ENCODE data around the gene ZFP57. TPM values are rescaled to one million over a fixed set of nuclear protein-coding genes. Genes with fewer than 3 reads are reported as not detected.

The ZFP57 gene
- total and polyA plus RNA-seq, 4 donors, result 0.01 to 2.4 (median 1.1) TPM

- Histone ChIP-seq H3K9me3 (ENCODE audit: control insufficient read depth in 4 of 4, insufficient read depth in 3 of 4, low read length in 3 of 4) (no peaks in the 10 kb centered on the region), H3K36me3 (ENCODE audit: control insufficient read depth in 4 of 4, insufficient read depth in 4 of 4, low read length in 4 of 4) (peaks cover 0 to 31% (median 0%) of the 10 kb centered on the region in 4 donors), H3K4me1 (ENCODE audit: control insufficient read depth in 5 of 5, insufficient read depth in 5 of 5, low read length in 5 of 5) (no peaks in the 10 kb centered on the region), H3K9ac (ENCODE audit: insufficient read depth in 1 of 2, low read length in 2 of 2) (no peak overlapping the region), H3K4me3 (no peak overlapping the region), H3K27ac (ENCODE audit: low read depth in 1 of 2, low read length in 1 of 2) (no peak overlapping the region), H3K27me3 (ENCODE audit: control insufficient read depth in 3 of 3, insufficient read depth in 3 of 3, low read length in 2 of 3) (peaks cover 0 to 40% (median 9%) of the 10 kb centered on the region in 3 donors)
- TF ChIP-seq, protein P1, sequence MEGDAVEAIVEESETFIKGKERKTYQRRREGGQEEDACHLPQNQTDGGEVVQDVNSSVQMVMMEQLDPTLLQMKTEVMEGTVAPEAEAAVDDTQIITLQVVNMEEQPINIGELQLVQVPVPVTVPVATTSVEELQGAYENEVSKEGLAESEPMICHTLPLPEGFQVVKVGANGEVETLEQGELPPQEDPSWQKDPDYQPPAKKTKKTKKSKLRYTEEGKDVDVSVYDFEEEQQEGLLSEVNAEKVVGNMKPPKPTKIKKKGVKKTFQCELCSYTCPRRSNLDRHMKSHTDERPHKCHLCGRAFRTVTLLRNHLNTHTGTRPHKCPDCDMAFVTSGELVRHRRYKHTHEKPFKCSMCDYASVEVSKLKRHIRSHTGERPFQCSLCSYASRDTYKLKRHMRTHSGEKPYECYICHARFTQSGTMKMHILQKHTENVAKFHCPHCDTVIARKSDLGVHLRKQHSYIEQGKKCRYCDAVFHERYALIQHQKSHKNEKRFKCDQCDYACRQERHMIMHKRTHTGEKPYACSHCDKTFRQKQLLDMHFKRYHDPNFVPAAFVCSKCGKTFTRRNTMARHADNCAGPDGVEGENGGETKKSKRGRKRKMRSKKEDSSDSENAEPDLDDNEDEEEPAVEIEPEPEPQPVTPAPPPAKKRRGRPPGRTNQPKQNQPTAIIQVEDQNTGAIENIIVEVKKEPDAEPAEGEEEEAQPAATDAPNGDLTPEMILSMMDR (IDR thresholded peaks at IDR 0.05; ENCODE audit: control extremely low read depth, extremely low read depth), result no peak
- ATAC-seq (ENCODE audit: insufficient read depth, low FRiP score) (no peak), DNase-seq (no peak)
Observed at GRCh38 chr6:29728875-29729270, 47.9 kb upstream of the ZFP57 start.

GRCh38 chr6:29728173-29728874 lies 47.4 kb upstream of the ZFP57 start:
- Histone ChIP-seq H3K36me3 (ENCODE audit: control insufficient read depth in 4 of 4, insufficient read depth in 4 of 4, low read length in 4 of 4) (peaks cover 0 to 31% (median 0%) of the 10 kb centered on the region in 4 donors), H3K27ac (ENCODE audit: low read depth in 1 of 2, low read length in 1 of 2) (no peak overlapping the region), H3K9me3 (ENCODE audit: control insufficient read depth in 4 of 4, insufficient read depth in 3 of 4, low read length in 3 of 4) (no peaks in the 10 kb centered on the region), H3K9ac (ENCODE audit: insufficient read depth in 1 of 2, low read length in 2 of 2) (no peak overlapping the region), H3K27me3 (ENCODE audit: control insufficient read depth in 3 of 3, insufficient read depth in 3 of 3, low read length in 2 of 3) (peaks cover 0 to 44% (median 9%) of the 10 kb centered on the region in 3 donors), H3K4me3 (no peak overlapping the region), H3K4me1 (ENCODE audit: control insufficient read depth in 5 of 5, insufficient read depth in 5 of 5, low read length in 5 of 5) (peaks cover 0 to under 1% (median 0%) of the 10 kb centered on the region in 5 donors)
- ATAC-seq (ENCODE audit: insufficient read depth, low FRiP score), result no peak
- 91 to 99% methylated on average over 3 of the region's 3 CpGs for WGBS, 2 donors
- TF ChIP-seq, protein P1 (IDR thresholded peaks at IDR 0.05; ENCODE audit: control extremely low read depth, extremely low read depth), result no peak
- no peak for DNase-seq

DNA sequence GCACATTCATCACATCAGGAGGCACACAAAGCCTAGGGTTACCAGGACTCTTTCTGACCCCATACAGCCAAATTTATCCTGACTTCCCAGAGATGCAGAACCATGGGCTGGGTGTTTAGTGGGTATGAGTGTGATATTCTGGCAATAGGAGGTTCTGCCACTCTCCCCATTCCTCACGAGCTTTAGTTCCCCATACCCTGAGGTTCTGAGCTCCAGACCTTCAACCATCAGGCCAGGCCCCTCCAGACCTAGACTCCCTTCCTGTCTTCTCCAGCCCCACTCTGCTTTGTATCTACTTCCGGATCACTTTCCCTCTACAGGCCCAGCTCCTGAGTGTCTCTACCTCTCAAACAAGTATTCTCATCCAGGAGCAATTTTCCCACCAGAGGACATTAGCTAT lies 46.7 kb upstream of the ZFP57 start:
- Histone ChIP-seq H3K27ac (ENCODE audit: low read depth in 1 of 2, low read length in 1 of 2) (no peak overlapping the region), H3K4me3 (no peak overlapping the region), H3K9me3 (ENCODE audit: control insufficient read depth in 4 of 4, insufficient read depth in 3 of 4, low read length in 3 of 4) (no peaks in the 10 kb centered on the region), H3K9ac (ENCODE audit: insufficient read depth in 1 of 2, low read length in 2 of 2) (no peak overlapping the region), H3K4me1 (ENCODE audit: control insufficient read depth in 5 of 5, insufficient read depth in 5 of 5, low read length in 5 of 5) (peaks cover 0 to 6% (median 0%) of the 10 kb centered on the region in 5 donors), H3K36me3 (ENCODE audit: control insufficient read depth in 4 of 4, insufficient read depth in 4 of 4, low read length in 4 of 4) (peaks cover 0 to 31% (median 0%) of the 10 kb centered on the region in 4 donors), H3K27me3 (ENCODE audit: control insufficient read depth in 3 of 3, insufficient read depth in 3 of 3, low read length in 2 of 3) (peaks cover 0 to 51% (median 14%) of the 10 kb centered on the region in 3 donors)
- TF ChIP-seq, protein P1 (IDR thresholded peaks at IDR 0.05; ENCODE audit: control extremely low read depth, extremely low read depth), result no peak
- WGBS, 2 donors, result 88 to 90% methylated on average over 2 of the region's 2 CpGs
- no peak for ATAC-seq (ENCODE audit: insufficient read depth, low FRiP score)
- DNase-seq, result no peak

Measured in lung (tissue), 12 donors.